HEK293T (cell line): ENCODE results near the gene UMAD1.

Experiments
- L3MBTL2 ChIP-seq: fragments of 450-650 bp; conservative IDR thresholded peaks from 2 replicates; pipeline ENCODE4 v1.6.1; 2016; ENCODE audit warnings: mild to moderate bottlenecking
- SUZ12 ChIP-seq: fragments of 450-650 bp; IDR thresholded peaks from 2 replicates; pipeline ENCODE4 v1.6.1; 2016; ENCODE audit warnings: mild to moderate bottlenecking
- ZNF384 ChIP-seq: fragments of 450-650 bp; IDR thresholded peaks from 2 replicates; pipeline ENCODE4 v1.6.1; 2016

DNA sequence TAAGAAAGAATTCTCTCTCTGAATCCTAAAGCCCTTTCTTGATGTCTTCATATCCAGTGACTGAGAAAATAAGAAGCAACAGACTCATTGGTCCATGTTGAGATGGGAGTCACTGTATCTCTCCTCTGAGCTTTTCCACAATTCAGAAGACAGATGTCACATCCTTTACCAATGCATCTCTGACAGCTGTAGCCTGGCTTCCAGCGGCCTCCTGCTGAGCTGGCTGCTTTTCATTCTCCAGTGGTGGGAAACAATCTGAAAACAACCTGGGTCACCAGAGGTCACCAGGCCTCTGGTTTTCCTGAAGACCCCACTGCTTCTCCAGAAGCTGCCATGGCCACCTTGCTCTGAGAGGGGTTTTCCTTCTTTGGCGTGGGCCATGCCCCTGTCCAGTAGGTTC is 96.1 kb downstream of the UMAD1 start:
- TF ChIP-seq SUZ12 (no peak), L3MBTL2 (no peak), ZNF384 (no peak)
